Measurements from ENCODE around the gene ERCC2. TPM values are rescaled to one million over a fixed set of nuclear protein-coding genes. Genes with fewer than 3 reads are reported as not detected.

ERCC2 gene
- total and polyA plus RNA-seq, 3 donors from 2014 or later: 37.5 to 49.8 (median 46.4) TPM

DNA sequence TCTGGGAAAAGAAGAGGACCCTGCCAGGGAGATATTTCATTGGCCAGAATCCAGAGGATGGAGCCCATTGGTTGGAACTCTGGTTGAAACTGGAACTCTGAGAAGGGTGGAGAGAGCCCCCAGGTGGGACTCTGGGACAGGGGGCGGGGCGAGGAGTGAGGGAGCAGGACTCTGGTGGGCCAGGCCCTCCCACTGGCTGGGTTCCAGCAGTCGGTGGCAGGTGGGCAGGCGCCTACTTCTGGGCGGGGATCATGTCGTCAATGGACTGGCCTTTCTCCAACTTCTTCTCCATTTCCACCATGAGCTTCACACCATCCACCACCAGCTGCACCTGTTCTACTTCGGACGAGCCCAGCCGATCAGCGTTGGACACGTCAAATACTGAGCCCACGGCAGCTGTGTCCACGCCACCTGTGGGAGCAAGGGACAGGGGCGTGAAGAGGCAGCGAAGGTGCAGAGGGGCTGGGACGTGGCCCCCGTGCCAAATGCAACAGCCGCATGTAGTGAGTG, 63.8 kb downstream of the ERCC2 start:
- intact Hi-C loops (cut with DNase I; ENCODE audit: low total_unique reads): no loop called here
- H3K9me3 ChIP-seq: no peaks in the 10 kb centered on the region
- H3K36me3 ChIP-seq (ENCODE audit: low read depth, missing control alignments): no peaks in the 10 kb centered on the region
- H3K27ac ChIP-seq: no peak overlapping the region
- H3K4me3 ChIP-seq: no peak overlapping the region
- no peak for DNase-seq
- H3K27me3 ChIP-seq: no peaks in the 10 kb centered on the region
- H3K4me1 ChIP-seq: peaks cover 3% of the 10 kb centered on the region
- WGBS, 2 donors: 60 to 65% methylated on average over 18 of the region's 18 CpGs
- TF ChIP-seq, protein P1, sequence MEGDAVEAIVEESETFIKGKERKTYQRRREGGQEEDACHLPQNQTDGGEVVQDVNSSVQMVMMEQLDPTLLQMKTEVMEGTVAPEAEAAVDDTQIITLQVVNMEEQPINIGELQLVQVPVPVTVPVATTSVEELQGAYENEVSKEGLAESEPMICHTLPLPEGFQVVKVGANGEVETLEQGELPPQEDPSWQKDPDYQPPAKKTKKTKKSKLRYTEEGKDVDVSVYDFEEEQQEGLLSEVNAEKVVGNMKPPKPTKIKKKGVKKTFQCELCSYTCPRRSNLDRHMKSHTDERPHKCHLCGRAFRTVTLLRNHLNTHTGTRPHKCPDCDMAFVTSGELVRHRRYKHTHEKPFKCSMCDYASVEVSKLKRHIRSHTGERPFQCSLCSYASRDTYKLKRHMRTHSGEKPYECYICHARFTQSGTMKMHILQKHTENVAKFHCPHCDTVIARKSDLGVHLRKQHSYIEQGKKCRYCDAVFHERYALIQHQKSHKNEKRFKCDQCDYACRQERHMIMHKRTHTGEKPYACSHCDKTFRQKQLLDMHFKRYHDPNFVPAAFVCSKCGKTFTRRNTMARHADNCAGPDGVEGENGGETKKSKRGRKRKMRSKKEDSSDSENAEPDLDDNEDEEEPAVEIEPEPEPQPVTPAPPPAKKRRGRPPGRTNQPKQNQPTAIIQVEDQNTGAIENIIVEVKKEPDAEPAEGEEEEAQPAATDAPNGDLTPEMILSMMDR (IDR thresholded peaks at IDR 0.05): no peak
- TF ChIP-seq POLR2A (IDR thresholded peaks at IDR 0.05): no peak

DNA sequence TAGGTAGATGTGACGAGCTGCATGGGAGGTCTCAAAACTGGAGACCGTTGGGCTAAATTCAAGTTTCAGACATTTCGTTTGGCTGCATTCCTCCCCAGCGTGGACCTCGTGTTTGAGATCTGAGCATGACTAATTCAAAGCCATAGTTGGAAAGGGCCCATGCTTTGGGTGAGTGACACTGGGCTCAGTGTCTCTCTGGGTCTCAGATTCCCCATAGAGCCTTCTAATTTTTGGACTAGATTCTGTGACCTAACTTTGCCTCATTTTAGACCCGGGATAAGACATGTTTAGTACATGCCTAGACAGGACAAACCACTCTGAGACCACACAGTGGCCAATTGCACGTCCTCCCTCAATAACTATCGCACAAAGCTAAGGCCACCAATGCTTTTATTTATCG, 64.3 kb downstream of the ERCC2 start:
- TF ChIP-seq, protein P1 (IDR thresholded peaks at IDR 0.05): no peak
- TF ChIP-seq POLR2A (IDR thresholded peaks at IDR 0.05): no peak
- 34 to 46% methylated on average over 9 of the region's 9 CpGs for WGBS, 2 donors
- intact Hi-C loops (cut with DNase I; ENCODE audit: low total_unique reads): no loop called here
- DNase-seq: no peak
- no peak overlapping the region for H3K4me3 ChIP-seq
- no peaks in the 10 kb centered on the region for H3K36me3 ChIP-seq (ENCODE audit: low read depth, missing control alignments)
- no peaks in the 10 kb centered on the region for H3K9me3 ChIP-seq
- H3K27ac ChIP-seq: no peak overlapping the region
- peaks cover 3% of the 10 kb centered on the region for H3K4me1 ChIP-seq
- H3K27me3 ChIP-seq: no peaks in the 10 kb centered on the region

DNA sequence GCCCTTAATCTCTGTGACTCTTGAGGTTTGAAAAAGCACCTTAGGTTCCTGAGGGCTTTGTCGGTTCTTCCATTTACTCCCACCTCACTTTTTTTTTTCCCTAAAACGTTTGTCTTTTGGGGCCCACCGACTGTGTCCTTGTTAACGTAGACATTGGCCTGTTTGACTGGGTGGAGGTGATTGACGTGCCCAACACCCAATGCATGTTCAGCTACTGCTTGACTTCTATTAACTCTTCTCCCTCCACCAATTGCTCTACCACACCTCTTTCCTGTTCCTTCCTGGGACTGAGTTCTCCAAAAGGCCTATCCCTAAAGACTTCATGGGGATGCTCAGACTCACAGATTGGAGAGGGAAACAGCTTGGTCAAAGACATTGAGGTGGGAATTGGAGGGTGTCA, 65.0 kb downstream of the ERCC2 start:
- 26% methylated on average over 5 of the region's 5 CpGs for WGBS, 2 donors

GRCh38 chr19:45305007-45305406, 65.4 kb downstream of the ERCC2 start:
- Histone ChIP-seq H3K4me3 (no peak overlapping the region), H3K9me3 (no peaks in the 10 kb centered on the region), H3K4me1 (peaks cover 3% of the 10 kb centered on the region), H3K27ac (no peak overlapping the region), H3K27me3 (no peaks in the 10 kb centered on the region), H3K36me3 (ENCODE audit: low read depth, missing control alignments) (no peaks in the 10 kb centered on the region)
- intact Hi-C loops (cut with DNase I; ENCODE audit: low total_unique reads): no loop called here
- 55 to 75% methylated on average over 4 of the region's 4 CpGs for WGBS, 2 donors
- no peak for DNase-seq
- TF ChIP-seq, protein P1 (IDR thresholded peaks at IDR 0.05): no peak
- no peak for TF ChIP-seq POLR2A (IDR thresholded peaks at IDR 0.05)

More for the DNA sequence above, 65.0 kb downstream of the ERCC2 start:
- H3K27me3 ChIP-seq: no peaks in the 10 kb centered on the region
- no peak overlapping the region for H3K4me3 ChIP-seq
- H3K27ac ChIP-seq: no peak overlapping the region
- no peak for DNase-seq
- intact Hi-C loops (cut with DNase I; ENCODE audit: low total_unique reads): no loop called here
- H3K4me1 ChIP-seq: peaks cover 3% of the 10 kb centered on the region
- TF ChIP-seq POLR2A (IDR thresholded peaks at IDR 0.05): no peak
- TF ChIP-seq, protein P1 (IDR thresholded peaks at IDR 0.05): no peak
- H3K36me3 ChIP-seq (ENCODE audit: low read depth, missing control alignments): no peaks in the 10 kb centered on the region
- H3K9me3 ChIP-seq: no peaks in the 10 kb centered on the region

Data from testis (tissue), 3 donors.